ENCODE results near the gene PIGX. TPM values are rescaled to one million over a fixed set of nuclear protein-coding genes. Genes with fewer than 3 reads are reported as not detected.

The PIGX gene
- total and polyA plus RNA-seq, 2 experiments from 2014 or later: 13.0 to 14.5 TPM

DNA sequence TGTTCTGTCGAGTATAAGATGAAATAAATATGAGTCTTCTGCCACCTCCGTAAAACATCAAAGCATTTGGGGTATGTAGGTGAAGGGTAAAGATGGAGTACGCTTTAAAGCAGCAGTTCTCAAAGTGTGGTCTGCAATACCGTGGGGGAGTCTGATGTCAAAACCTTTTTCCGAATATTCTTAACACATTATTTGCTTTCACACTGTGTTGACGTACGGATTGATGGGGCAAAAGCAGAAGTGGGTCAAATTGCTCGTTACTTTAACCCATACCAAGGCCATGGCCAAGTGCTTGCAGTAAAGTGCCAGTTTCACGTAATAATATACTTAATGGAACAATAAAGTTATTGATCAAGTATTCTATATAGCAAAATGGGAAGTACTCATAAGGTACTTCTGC, 63.8 kb downstream of the PIGX start (continued):
- TF ChIP-seq, protein P1, sequence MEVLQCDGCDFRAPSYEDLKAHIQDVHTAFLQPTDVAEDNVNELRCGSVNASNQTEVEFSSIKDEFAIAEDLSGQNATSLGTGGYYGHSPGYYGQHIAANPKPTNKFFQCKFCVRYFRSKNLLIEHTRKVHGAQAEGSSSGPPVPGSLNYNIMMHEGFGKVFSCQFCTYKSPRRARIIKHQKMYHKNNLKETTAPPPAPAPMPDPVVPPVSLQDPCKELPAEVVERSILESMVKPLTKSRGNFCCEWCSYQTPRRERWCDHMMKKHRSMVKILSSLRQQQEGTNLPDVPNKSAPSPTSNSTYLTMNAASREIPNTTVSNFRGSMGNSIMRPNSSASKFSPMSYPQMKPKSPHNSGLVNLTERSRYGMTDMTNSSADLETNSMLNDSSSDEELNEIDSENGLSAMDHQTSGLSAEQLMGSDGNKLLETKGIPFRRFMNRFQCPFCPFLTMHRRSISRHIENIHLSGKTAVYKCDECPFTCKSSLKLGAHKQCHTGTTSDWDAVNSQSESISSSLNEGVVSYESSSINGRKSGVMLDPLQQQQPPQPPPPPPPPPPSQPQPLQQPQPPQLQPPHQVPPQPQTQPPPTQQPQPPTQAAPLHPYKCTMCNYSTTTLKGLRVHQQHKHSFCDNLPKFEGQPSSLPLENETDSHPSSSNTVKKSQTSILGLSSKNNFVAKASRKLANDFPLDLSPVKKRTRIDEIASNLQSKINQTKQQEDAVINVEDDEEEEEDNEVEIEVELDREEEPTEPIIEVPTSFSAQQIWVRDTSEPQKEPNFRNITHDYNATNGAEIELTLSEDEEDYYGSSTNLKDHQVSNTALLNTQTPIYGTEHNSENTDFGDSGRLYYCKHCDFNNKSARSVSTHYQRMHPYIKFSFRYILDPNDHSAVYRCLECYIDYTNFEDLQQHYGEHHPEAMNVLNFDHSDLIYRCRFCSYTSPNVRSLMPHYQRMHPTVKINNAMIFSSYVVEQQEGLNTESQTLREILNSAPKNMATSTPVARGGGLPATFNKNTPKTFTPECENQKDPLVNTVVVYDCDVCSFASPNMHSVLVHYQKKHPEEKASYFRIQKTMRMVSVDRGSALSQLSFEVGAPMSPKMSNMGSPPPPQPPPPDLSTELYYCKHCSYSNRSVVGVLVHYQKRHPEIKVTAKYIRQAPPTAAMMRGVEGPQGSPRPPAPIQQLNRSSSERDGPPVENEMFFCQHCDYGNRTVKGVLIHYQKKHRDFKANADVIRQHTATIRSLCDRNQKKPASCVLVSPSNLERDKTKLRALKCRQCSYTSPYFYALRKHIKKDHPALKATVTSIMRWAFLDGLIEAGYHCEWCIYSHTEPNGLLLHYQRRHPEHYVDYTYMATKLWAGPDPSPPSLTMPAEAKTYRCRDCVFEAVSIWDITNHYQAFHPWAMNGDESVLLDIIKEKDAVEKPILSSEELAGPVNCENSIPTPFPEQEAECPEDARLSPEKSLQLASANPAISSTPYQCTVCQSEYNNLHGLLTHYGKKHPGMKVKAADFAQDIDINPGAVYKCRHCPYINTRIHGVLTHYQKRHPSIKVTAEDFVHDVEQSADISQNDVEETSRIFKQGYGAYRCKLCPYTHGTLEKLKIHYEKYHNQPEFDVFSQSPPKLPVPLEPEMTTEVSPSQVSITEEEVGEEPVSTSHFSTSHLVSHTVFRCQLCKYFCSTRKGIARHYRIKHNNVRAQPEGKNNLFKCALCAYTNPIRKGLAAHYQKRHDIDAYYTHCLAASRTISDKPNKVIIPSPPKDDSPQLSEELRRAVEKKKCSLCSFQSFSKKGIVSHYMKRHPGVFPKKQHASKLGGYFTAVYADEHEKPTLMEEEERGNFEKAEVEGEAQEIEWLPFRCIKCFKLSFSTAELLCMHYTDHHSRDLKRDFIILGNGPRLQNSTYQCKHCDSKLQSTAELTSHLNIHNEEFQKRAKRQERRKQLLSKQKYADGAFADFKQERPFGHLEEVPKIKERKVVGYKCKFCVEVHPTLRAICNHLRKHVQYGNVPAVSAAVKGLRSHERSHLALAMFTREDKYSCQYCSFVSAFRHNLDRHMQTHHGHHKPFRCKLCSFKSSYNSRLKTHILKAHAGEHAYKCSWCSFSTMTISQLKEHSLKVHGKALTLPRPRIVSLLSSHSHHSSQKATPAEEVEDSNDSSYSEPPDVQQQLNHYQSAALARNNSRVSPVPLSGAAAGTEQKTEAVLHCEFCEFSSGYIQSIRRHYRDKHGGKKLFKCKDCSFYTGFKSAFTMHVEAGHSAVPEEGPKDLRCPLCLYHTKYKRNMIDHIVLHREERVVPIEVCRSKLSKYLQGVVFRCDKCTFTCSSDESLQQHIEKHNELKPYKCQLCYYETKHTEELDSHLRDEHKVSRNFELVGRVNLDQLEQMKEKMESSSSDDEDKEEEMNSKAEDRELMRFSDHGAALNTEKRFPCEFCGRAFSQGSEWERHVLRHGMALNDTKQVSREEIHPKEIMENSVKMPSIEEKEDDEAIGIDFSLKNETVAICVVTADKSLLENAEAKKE (CRISPR knock-in tag; IDR thresholded peaks at IDR 0.05): no peak
- TF ChIP-seq JUNB (IDR thresholded peaks at IDR 0.05; ENCODE audit: unreplicated experiment) (no peak), STAT1 (IDR thresholded peaks at IDR 0.05; ENCODE audit: unreplicated experiment) (no peak)

GRCh38 chr3:196777836-196778235, 65.7 kb downstream of the PIGX start:
- H3K36me3 Mint-ChIP-seq (ENCODE audit: low read depth): peaks cover 47% of the 10 kb centered on the region
- peaks cover 35% of the 10 kb centered on the region for H4K20me1 ChIP-seq (replicated peaks; ENCODE audit: insufficient read depth)
- H3K4me1 ChIP-seq (ENCODE audit: insufficient read depth): peaks cover 14% of the 10 kb centered on the region; the same call in 1 of the 2 replicates
- DNase-seq (ENCODE audit: low spot score): no peak
- H3K9me3 Mint-ChIP-seq: peaks cover 14% of the 10 kb centered on the region
- TF ChIP-seq ZNF331 (CRISPR knock-in tag; IDR thresholded peaks at IDR 0.05; ENCODE audit: low read depth) (no peak), ETS1 (IDR thresholded peaks at IDR 0.05) (no peak), STAT1 (IDR thresholded peaks at IDR 0.05; ENCODE audit: unreplicated experiment) (no peak)
- no peak overlapping the region for H3K4me3 ChIP-seq
- peaks cover 100% of the 10 kb centered on the region for H3K79me2 ChIP-seq (replicated peaks; ENCODE audit: insufficient read depth)
- no peak overlapping the region for H3K4me2 ChIP-seq
- no peak overlapping the region for H2AFZ ChIP-seq
- H3K36me3 ChIP-seq (ENCODE audit: insufficient read depth): peaks cover 10% of the 10 kb centered on the region; the same call in 1 of the 2 replicates
- no peak overlapping the region for H3K27ac Mint-ChIP-seq
- no peak for ATAC-seq
- H3K27ac ChIP-seq (ENCODE audit: low read depth): no peak overlapping the region
- H3K9me2 ChIP-seq (ENCODE audit: insufficient read depth): no peaks in the 10 kb centered on the region
- peaks cover 13% of the 10 kb centered on the region; the same call in 2 of the 3 replicates for H3K4me1 Mint-ChIP-seq
- H3K27me3 Mint-ChIP-seq (ENCODE audit: insufficient read depth, low read depth, poor library complexity): peaks cover 3% of the 10 kb centered on the region
- H3F3A ChIP-seq (replicated peaks; ENCODE audit: low read depth): no peaks in the 10 kb centered on the region
- H3K4me3 Mint-ChIP-seq: no peak overlapping the region
- H3K27me3 ChIP-seq (ENCODE audit: insufficient read depth): no peaks in the 10 kb centered on the region
